HEK293T (cell line): ENCODE results near the gene CDKN2AIPNL.

Experiments
- ARNT ChIP-seq: fragments of 450-650 bp; IDR thresholded peaks from 2 replicates; pipeline ENCODE4 v1.6.1; 2017; ENCODE audit warnings: mild to moderate bottlenecking
- BHLHE40 ChIP-seq: fragments of 450-650 bp; IDR thresholded peaks from 2 replicates; pipeline ENCODE4 v1.6.1; 2016; ENCODE audit warnings: mild to moderate bottlenecking, moderate library complexity, borderline replicate concordance
- FOXK2 ChIP-seq: fragments of 450-650 bp; IDR thresholded peaks from 2 replicates; pipeline ENCODE4 v1.6.1; 2016; ENCODE audit warnings: mild to moderate bottlenecking
- L3MBTL2 ChIP-seq: fragments of 450-650 bp; conservative IDR thresholded peaks from 2 replicates; pipeline ENCODE4 v1.6.1; 2016; ENCODE audit warnings: mild to moderate bottlenecking
- TARDBP ChIP-seq: fragments of 450-650 bp; IDR thresholded peaks from 2 replicates; pipeline ENCODE4 v1.6.1; 2016

GRCh38 chr5:134460551-134460950 lies 48.9 kb upstream of the CDKN2AIPNL start:
- TF ChIP-seq ARNT (no peak), L3MBTL2 (no peak), TARDBP (no peak), BHLHE40 (no peak), FOXK2 (no peak)
